Measurements from ENCODE around the gene C16orf87. TPM values are rescaled to one million over a fixed set of nuclear protein-coding genes. Genes with fewer than 3 reads are reported as not detected.
A peak's percentile ranks its signal among the peaks of the same experiment; 100 is the strongest.

C16orf87 gene
- total RNA-seq, 2 experiments from 2014 or later, result 7.5 to 8.4 TPM

GRCh38 chr16:46855389-46855788 lies 24.4 kb upstream of the C16orf87 start:
- ATAC-seq (no peak), DNase-seq (no peak)
- Mint-ChIP-seq H3K9me3 (ENCODE audit: insufficient read depth) (no peaks in the 10 kb centered on the region), H3K27me3 (ENCODE audit: low read depth) (no peaks in the 10 kb centered on the region), H3K36me3 (ENCODE audit: low read depth) (no peaks in the 10 kb centered on the region), H3K4me3 (no peak overlapping the region), H3K4me1 (ENCODE audit: low read depth) (peaks cover 2% of the 10 kb centered on the region), H3K27ac (no peak overlapping the region)
- ChIA-PET CTCF (interaction anchor here (1.8 to 5.0 kb wide), 5 partner anchors 28 to 73 kb away, joined by 11 to 118 read pairs (median 14); partner anchors contain the start of gene GPT2), POLR2A (no interaction called here)

- Mint-ChIP-seq H3K4me1 (ENCODE audit: low read depth) (no peaks in the 10 kb centered on the region), H3K4me3 (no peak overlapping the region), H3K36me3 (ENCODE audit: low read depth) (no peaks in the 10 kb centered on the region), H3K27me3 (ENCODE audit: low read depth) (no peaks in the 10 kb centered on the region), H3K27ac (no peak overlapping the region), H3K9me3 (ENCODE audit: insufficient read depth) (no peaks in the 10 kb centered on the region)
- ChIA-PET CTCF (interaction anchor here (1.0 to 5.0 kb wide), 13 partner anchors 10 to 1301 kb away, joined by 3 to 118 read pairs (median 9); partner anchors contain the start of gene GPT2), POLR2A (no interaction called here)
- DNase-seq (no peak), ATAC-seq (no peak)
Observed at GRCh38 chr16:46854846-46855245, 23.9 kb upstream of the C16orf87 start.

- no peak overlapping the region for H3K27ac Mint-ChIP-seq
- H3K9me3 Mint-ChIP-seq (ENCODE audit: insufficient read depth), result no peaks in the 10 kb centered on the region
- ChIA-PET POLR2A (interaction anchor here (0.6 to 0.7 kb wide), 2 partner anchors 32 to 233 kb away, joined by 3 to 4 read pairs; no protein-coding TSS in a partner anchor), CTCF (interaction anchor here (0.6 to 5.0 kb wide), 31 partner anchors 9 to 1302 kb away, joined by 3 to 118 read pairs (median 4); partner anchors contain the start of gene GPT2)
- no peak overlapping the region for H3K4me3 Mint-ChIP-seq
- H3K4me1 Mint-ChIP-seq (ENCODE audit: low read depth), result no peaks in the 10 kb centered on the region
- ATAC-seq, result peak; percentile 73
- DNase-seq, result peak; percentile 72
- H3K36me3 Mint-ChIP-seq (ENCODE audit: low read depth), result no peaks in the 10 kb centered on the region
- H3K27me3 Mint-ChIP-seq (ENCODE audit: low read depth), result peaks cover 1% of the 10 kb centered on the region
Observed at GRCh38 chr16:46853713-46854443, 22.9 kb upstream of the C16orf87 start.

- H3K27me3 Mint-ChIP-seq (ENCODE audit: low read depth), result peaks cover 2% of the 10 kb centered on the region
- CTCF ChIA-PET, result interaction anchor here (0.6 to 5.0 kb wide), 4 partner anchors 58 to 163 kb away, joined by 3 to 118 read pairs (median 6); partner anchors contain the start of gene ORC6
- ATAC-seq (no peak), DNase-seq (no peak)
- no peak overlapping the region for H3K27ac Mint-ChIP-seq
- H3K4me3 Mint-ChIP-seq, result no peak overlapping the region
- no peaks in the 10 kb centered on the region for H3K9me3 Mint-ChIP-seq (ENCODE audit: insufficient read depth)
- H3K4me1 Mint-ChIP-seq (ENCODE audit: low read depth), result no peaks in the 10 kb centered on the region
- POLR2A ChIA-PET, result no interaction called here
- H3K36me3 Mint-ChIP-seq (ENCODE audit: low read depth), result no peaks in the 10 kb centered on the region
Observed at GRCh38 chr16:46852130-46852529, 21.1 kb upstream of the C16orf87 start.

GRCh38 chr16:46850619-46851555 lies 19.9 kb upstream of the C16orf87 start:
- CTCF ChIA-PET, result interaction anchor here (5.0 kb wide), 1 partner anchor 60 kb away, joined by 118 read pairs; no protein-coding TSS in a partner anchor

GRCh38 chr16:46848768-46849764 lies 18.1 kb upstream of the C16orf87 start:
- no peaks in the 10 kb centered on the region for H3K9me3 Mint-ChIP-seq (ENCODE audit: insufficient read depth)
- H3K27ac Mint-ChIP-seq, result no peak overlapping the region
- no peaks in the 10 kb centered on the region for H3K36me3 Mint-ChIP-seq (ENCODE audit: low read depth)
- peaks cover 2% of the 10 kb centered on the region for H3K27me3 Mint-ChIP-seq (ENCODE audit: low read depth)
- ChIA-PET CTCF (no interaction called here), POLR2A (no interaction called here)
- H3K4me1 Mint-ChIP-seq (ENCODE audit: low read depth), result no peaks in the 10 kb centered on the region
- no peak for DNase-seq
- H3K4me3 Mint-ChIP-seq, result no peak overlapping the region
- ATAC-seq, result no peak

More at GRCh38 chr16:46850619-46851555, 19.9 kb upstream of the C16orf87 start:
- ATAC-seq (no peak), DNase-seq (no peak)
- peaks cover 2% of the 10 kb centered on the region for H3K27me3 Mint-ChIP-seq (ENCODE audit: low read depth)
- no peak overlapping the region for H3K4me3 Mint-ChIP-seq
- no peak overlapping the region for H3K27ac Mint-ChIP-seq
- H3K36me3 Mint-ChIP-seq (ENCODE audit: low read depth), result no peaks in the 10 kb centered on the region
- POLR2A ChIA-PET, result interaction anchor here (0.7 kb wide), 1 partner anchor 79 kb away, joined by 3 read pairs; no protein-coding TSS in a partner anchor
- H3K9me3 Mint-ChIP-seq (ENCODE audit: insufficient read depth), result no peaks in the 10 kb centered on the region
- no peaks in the 10 kb centered on the region for H3K4me1 Mint-ChIP-seq (ENCODE audit: low read depth)

GRCh38 chr16:46845952-46846351 lies 15.0 kb upstream of the C16orf87 start:
- Mint-ChIP-seq H3K9me3 (ENCODE audit: insufficient read depth) (no peaks in the 10 kb centered on the region), H3K27me3 (ENCODE audit: low read depth) (peaks cover 2% of the 10 kb centered on the region), H3K4me3 (no peak overlapping the region), H3K27ac (no peak overlapping the region), H3K36me3 (ENCODE audit: low read depth) (peaks cover 2% of the 10 kb centered on the region), H3K4me1 (ENCODE audit: low read depth) (no peaks in the 10 kb centered on the region)
- POLR2A ChIA-PET, result no interaction called here
- ATAC-seq (no peak), DNase-seq (no peak)
- CTCF ChIA-PET, result interaction anchor here (1.0 to 2.4 kb wide), 3 partner anchors 8 to 172 kb away, joined by 3 to 9 read pairs (median 4); no protein-coding TSS in a partner anchor

GRCh38 chr16:46844771-46845170 lies 13.8 kb upstream of the C16orf87 start:
- Mint-ChIP-seq H3K27me3 (ENCODE audit: low read depth) (peaks cover 2% of the 10 kb centered on the region), H3K4me1 (ENCODE audit: low read depth) (no peaks in the 10 kb centered on the region), H3K36me3 (ENCODE audit: low read depth) (peaks cover 2% of the 10 kb centered on the region), H3K27ac (no peak overlapping the region), H3K9me3 (ENCODE audit: insufficient read depth) (no peaks in the 10 kb centered on the region), H3K4me3 (no peak overlapping the region)
- CTCF ChIA-PET, result interaction anchor here (1.4 to 2.4 kb wide), 2 partner anchors 9 to 171 kb away, joined by 4 to 9 read pairs; no protein-coding TSS in a partner anchor
- POLR2A ChIA-PET, result no interaction called here
- no peak for ATAC-seq
- no peak for DNase-seq

GRCh38 chr16:46843898-46844642 lies 13.1 kb upstream of the C16orf87 start:
- Mint-ChIP-seq H3K4me3 (no peak overlapping the region), H3K27ac (no peak overlapping the region), H3K27me3 (ENCODE audit: low read depth) (peaks cover 2% of the 10 kb centered on the region), H3K36me3 (ENCODE audit: low read depth) (peaks cover 2% of the 10 kb centered on the region), H3K4me1 (ENCODE audit: low read depth) (no peaks in the 10 kb centered on the region), H3K9me3 (ENCODE audit: insufficient read depth) (no peaks in the 10 kb centered on the region)
- CTCF ChIA-PET, result interaction anchor here (2.4 kb wide), 1 partner anchor 10 kb away, joined by 9 read pairs; no protein-coding TSS in a partner anchor
- ATAC-seq (no peak), DNase-seq (no peak)
- POLR2A ChIA-PET, result no interaction called here

GRCh38 chr16:46842192-46842895 lies 11.4 kb upstream of the C16orf87 start:
- no peak for ATAC-seq
- DNase-seq, result no peak
- Mint-ChIP-seq H3K27me3 (ENCODE audit: low read depth) (peaks cover 2% of the 10 kb centered on the region), H3K4me1 (ENCODE audit: low read depth) (no peaks in the 10 kb centered on the region), H3K9me3 (ENCODE audit: insufficient read depth) (no peaks in the 10 kb centered on the region), H3K27ac (no peak overlapping the region), H3K36me3 (ENCODE audit: low read depth) (peaks cover 2% of the 10 kb centered on the region), H3K4me3 (no peak overlapping the region)
- ChIA-PET POLR2A (no interaction called here), CTCF (interaction anchor here (1.7 kb wide), 1 partner anchor 168 kb away, joined by 3 read pairs; no protein-coding TSS in a partner anchor)

Measured in activated CD8-positive, alpha-beta T cell treated with anti-CD3 and anti-CD28 coated beads, Interleukin-2, amount 10 ng/mL, durations not matched to agents 7 days and 5 days (primary cell).